ENCODE results near the gene HDGFL1.

The HDGFL1 gene

GRCh38 chr6:22569281-22570184 lies at the start of gene HDGFL1:
Gene HDGFL1 (plus strand): TSS chr6:22569566. CDS start chr6:22569576, 10 bp downstream.
- in situ Hi-C loops (cut with HindIII; ENCODE audit: low sequenced_read_pairs): no loop called here

- in situ Hi-C loops (cut with HindIII; ENCODE audit: low sequenced_read_pairs): no loop called here
These were observed 48.3 kb upstream of the HDGFL1 start for GRCh38 chr6:22521035-22521434.

- in situ Hi-C loops (cut with HindIII; ENCODE audit: low sequenced_read_pairs): no loop called here
These were observed 42.6 kb upstream of the HDGFL1 start for GRCh38 chr6:22526736-22527135.

- in situ Hi-C loops (cut with HindIII; ENCODE audit: low sequenced_read_pairs): no loop called here
These were observed 39.5 kb upstream of the HDGFL1 start for GRCh38 chr6:22529866-22530265.

GRCh38 chr6:22530506-22530905 lies 38.9 kb upstream of the HDGFL1 start:
- in situ Hi-C loops (cut with HindIII; ENCODE audit: low sequenced_read_pairs): no loop called here

- in situ Hi-C loops (cut with HindIII; ENCODE audit: low sequenced_read_pairs): no loop called here
These were observed 33.2 kb upstream of the HDGFL1 start for GRCh38 chr6:22536122-22536521.

- in situ Hi-C loops (cut with HindIII; ENCODE audit: low sequenced_read_pairs): loop anchor here (5.0 kb wide), 1 partner anchor 33 kb away; no protein-coding TSS in a partner anchor
These were observed 24.9 kb upstream of the HDGFL1 start for GRCh38 chr6:22544476-22544875.

GRCh38 chr6:22545051-22545450 lies 24.3 kb upstream of the HDGFL1 start:
- in situ Hi-C loops (cut with HindIII; ENCODE audit: low sequenced_read_pairs): no loop called here

GRCh38 chr6:22546236-22546635 lies 23.1 kb upstream of the HDGFL1 start:
- in situ Hi-C loops (cut with HindIII; ENCODE audit: low sequenced_read_pairs): no loop called here

- in situ Hi-C loops (cut with HindIII; ENCODE audit: low sequenced_read_pairs): no loop called here
These were observed 18.2 kb upstream of the HDGFL1 start for GRCh38 chr6:22550971-22551670.

GRCh38 chr6:22556266-22556665 lies 13.1 kb upstream of the HDGFL1 start:
- in situ Hi-C loops (cut with HindIII; ENCODE audit: low sequenced_read_pairs): no loop called here

- in situ Hi-C loops (cut with HindIII; ENCODE audit: low sequenced_read_pairs): no loop called here
These were observed 12.4 kb upstream of the HDGFL1 start for GRCh38 chr6:22557007-22557406.

GRCh38 chr6:22558288-22558882 lies 11.0 kb upstream of the HDGFL1 start:
- in situ Hi-C loops (cut with HindIII; ENCODE audit: low sequenced_read_pairs): no loop called here

- in situ Hi-C loops (cut with HindIII; ENCODE audit: low sequenced_read_pairs): no loop called here
These were observed 512 bp upstream of the HDGFL1 start for GRCh38 chr6:22568854-22569253.

- in situ Hi-C loops (cut with HindIII; ENCODE audit: low sequenced_read_pairs): no loop called here
These were observed 802 bp downstream of the HDGFL1 start for GRCh38 chr6:22570185-22570551.

- in situ Hi-C loops (cut with HindIII; ENCODE audit: low sequenced_read_pairs): loop anchor here (5.0 kb wide), 1 partner anchor 33 kb away; no protein-coding TSS in a partner anchor
These were observed 5.8 kb downstream of the HDGFL1 start for GRCh38 chr6:22575190-22575589.

GRCh38 chr6:22579439-22579838 lies 10.1 kb downstream of the HDGFL1 start:
- in situ Hi-C loops (cut with HindIII; ENCODE audit: low sequenced_read_pairs): loop anchor here (5.0 kb wide), 1 partner anchor 37 kb away; no protein-coding TSS in a partner anchor

GRCh38 chr6:22580337-22580736 lies 11.0 kb downstream of the HDGFL1 start:
- in situ Hi-C loops (cut with HindIII; ENCODE audit: low sequenced_read_pairs): no loop called here

GRCh38 chr6:22582417-22583205 lies 13.2 kb downstream of the HDGFL1 start:
- in situ Hi-C loops (cut with HindIII; ENCODE audit: low sequenced_read_pairs): no loop called here

GRCh38 chr6:22583230-22583629 lies 13.9 kb downstream of the HDGFL1 start:
- in situ Hi-C loops (cut with HindIII; ENCODE audit: low sequenced_read_pairs): no loop called here

GRCh38 chr6:22583927-22584326 lies 14.6 kb downstream of the HDGFL1 start:
- in situ Hi-C loops (cut with HindIII; ENCODE audit: low sequenced_read_pairs): no loop called here

All from DLD1 (cell line).